Endothelial cell of umbilical vein (primary cell): ENCODE data around the gene DYDC2. TPM values are rescaled to one million over a fixed set of nuclear protein-coding genes. Genes with fewer than 3 reads are reported as not detected.
"Not testable (repeated sequence)": the region's sequence is repeated elsewhere in the genome, so short reads cannot be mapped to it uniquely, and the experiment has no call there.

Source experiments
- BruUV-seq: library from RNA; stranded (reverse); fragments of 400-500 nt; replicated peaks from 2 replicates; lab custom pipeline; 2021; lab: Mats Ljungman, UMichigan
- CTCF ChIA-PET: fragments of 300-600, 350-600 bp; sonication (Branson Sonifier 250); formaldehyde crosslinking; loops from one replicate; lab custom pipeline; 2021; ENCODE audit warnings: antibody characterized with exemption, inconsistent platforms; lab: Charles Lee
- POLR2A ChIA-PET: fragments of 300-600, 350-600 bp; sonication (Branson Sonifier 250); formaldehyde crosslinking; loops from one replicate; lab custom pipeline; 2021; ENCODE audit warnings: antibody characterized with exemption, inconsistent platforms; lab: Charles Lee
- DNase-seq: peaks from one replicate; pipeline ENCODE4 v3.0.0-alpha.2; 2011; ENCODE audit warnings: low read depth, low spot score
- FAIRE-seq: peaks from 2 replicates; lab custom pipeline; 2011; peaks lifted over from hg19 to GRCh38; lab: Jason Lieb, UNC
- H2AFZ ChIP-seq: 2 replicates; pipeline ENCODE4 v1.6.0; 2012; ENCODE audit warnings: low read depth, low read length, control low read depth, inconsistent platforms
- H3K27ac ChIP-seq: 2 replicates; pipeline ENCODE4 v1.5.1; 2011; ENCODE audit warnings: low read depth, mild to moderate bottlenecking, control low read depth, low read length, moderate library complexity; ENCODE audit not compliant: insufficient read depth
- H3K27me3 ChIP-seq, 2 experiments: 2 replicates each; pipeline versions ENCODE4 v1.6.0 to v1.6.1; 2011; ENCODE audit warnings: low read length in 2 of 2, mixed read lengths in 1 of 2; ENCODE audit not compliant: control insufficient read depth in 2 of 2, insufficient read depth in 2 of 2
- H3K36me3 ChIP-seq, 2 experiments: 2 replicates in 1 of 2; 3 replicates in 1 of 2; pipeline ENCODE4 v1.5.1; 2011; ENCODE audit warnings: low read length in 2 of 2, mild to moderate bottlenecking in 1 of 2, moderate library complexity in 1 of 2; ENCODE audit not compliant: control insufficient read depth in 2 of 2, insufficient read depth in 2 of 2; ENCODE audit errors: extremely low read depth in 1 of 2
- H3K4me1 ChIP-seq: 3 replicates; pipeline ENCODE4 v1.5.1; 2011; ENCODE audit warnings: mild to moderate bottlenecking, low read length; ENCODE audit not compliant: control insufficient read depth, insufficient read depth; ENCODE audit errors: extremely low read depth
- H3K4me2 ChIP-seq: 2 replicates; pipeline ENCODE4 v1.6.1; 2011; ENCODE audit warnings: low read length, control low read depth, mixed read lengths; ENCODE audit not compliant: insufficient read depth
- H3K4me3 ChIP-seq, 3 experiments: fragments of 200-600 bp in 1 of 3; sonication (generic), shearing (Covaris generic) in 1 of 3; replicated peaks in 1 of 3; 2 replicates each; pipeline ENCODE4 v1.5.1; 2011 to 2016; ENCODE audit warnings: control low read depth in 3 of 3, low read length in 3 of 3, mild to moderate bottlenecking in 2 of 3, inconsistent platforms in 1 of 3, low read depth in 1 of 3, moderate library complexity in 1 of 3; ENCODE audit not compliant: insufficient read depth in 1 of 3
- H3K79me2 ChIP-seq: 2 replicates; pipeline ENCODE4 v1.6.0; 2012; ENCODE audit warnings: low read length, inconsistent platforms; ENCODE audit not compliant: control insufficient read depth, insufficient read depth
- H3K9ac ChIP-seq: replicated peaks from 2 replicates; pipeline ENCODE3; 2011; ENCODE audit warnings: low read length, control low read depth; ENCODE audit not compliant: insufficient read depth; ENCODE audit errors: extremely low read depth
- H3K9me1 ChIP-seq: replicated peaks from 3 replicates; pipeline ENCODE4 v1.6.0; 2011; ENCODE audit warnings: mild to moderate bottlenecking, low read length; ENCODE audit not compliant: control insufficient read depth, insufficient read depth; ENCODE audit errors: extremely low read depth
- H3K9me3 ChIP-seq: replicated peaks from 2 replicates; pipeline ENCODE4 v1.5.1; 2012; ENCODE audit warnings: low read length, inconsistent platforms; ENCODE audit not compliant: control insufficient read depth, insufficient read depth
- H4K20me1 ChIP-seq: replicated peaks from 2 replicates; pipeline ENCODE3; 2011; ENCODE audit warnings: mild to moderate bottlenecking, low read length; ENCODE audit not compliant: control insufficient read depth, insufficient read depth; ENCODE audit errors: extremely low read depth
- MYC ChIP-seq: IDR thresholded peaks from one replicate; pipeline ENCODE4 v1.6.1; 2011; ENCODE audit warnings: mild to moderate bottlenecking, low read depth, low read length
- POLR2AphosphoS5 ChIP-seq: IDR thresholded peaks from 2 replicates; pipeline ENCODE4 v1.6.1; 2012; ENCODE audit warnings: low read depth, mild to moderate bottlenecking, control low read depth, low read length, moderate library complexity; ENCODE audit not compliant: insufficient read depth
- dilution Hi-C: fragments of 300-500 bp; cut with MboI; formaldehyde crosslinking; loops from one replicate; pipeline ENCODE4 v1.15.0; 2019; ENCODE audit warnings: low sequenced_read_pairs; ENCODE audit not compliant: extremely low pct_ligation_motif_present
- intact Hi-C: fragments of 100-400 bp; cut with micrococcal nuclease; formaldehyde crosslinking; loops from one replicate; pipeline ENCODE4 v1.10.0; 2022
- polyA plus RNA-seq, 4 experiments: library from polyadenylated mRNA; depleted of rRNA in 3 of 4; stranded (reverse) in 3 of 4; unstranded in 1 of 4; fragments of >200 nt; gene quantifications; 2 replicates each; pipeline versions ENCODE4 v1.2.1 to v1.2.3, GENCODE V29; 2011 to 2012; ENCODE audit warnings: missing spikeins in 1 of 4
- total RNA-seq: library from RNA; stranded (reverse); gene quantifications from 2 replicates; pipeline ENCODE4 v1.2.3, GENCODE V29; 2021
- TF ChIP-seq, protein P1 (sequence below): IDR thresholded peaks from 2 replicates; pipeline ENCODE4 v1.6.1; 2011; ENCODE audit not compliant: insufficient read depth, insufficient read length

The DYDC2 gene
- total and polyA plus RNA-seq, 2 donors (not counting 3 experiments of a cell fraction or from before 2014, with no cell fraction given): not detected

- Histone ChIP-seq H3K4me3 (peak overlapping the region in 1 of 3 experiments; percentile 24), H3K27ac (peak overlapping the region; percentile 93), H3K36me3 (peaks cover 7 to 17% of the 10 kb centered on the region in 2 experiments), H3K4me1 (peaks cover 53% of the 10 kb centered on the region), H3K4me2 (peak overlapping the region; percentile 70), H3K79me2 (peaks cover 81% of the 10 kb centered on the region), H3K27me3 (no peaks in the 10 kb centered on the region), H3K9ac (peak overlapping the region; percentile 17), H3K9me1 (no peaks in the 10 kb centered on the region), H3K9me3 (no peaks in the 10 kb centered on the region), H2AFZ (no peak overlapping the region), H4K20me1 (peaks cover 2% of the 10 kb centered on the region)
- dilution Hi-C loops: no loop called here
- FAIRE-seq (no peak), DNase-seq (peak; percentile 88)
- ChIA-PET CTCF (interaction anchor here (1.2 kb wide), 1 partner anchor 89 kb away, joined by 3 read pairs; no protein-coding TSS in a partner anchor), POLR2A (no interaction called here)
- TF ChIP-seq POLR2AphosphoS5 (peak; percentile 23), MYC (no peak)
- TF ChIP-seq, protein P1, sequence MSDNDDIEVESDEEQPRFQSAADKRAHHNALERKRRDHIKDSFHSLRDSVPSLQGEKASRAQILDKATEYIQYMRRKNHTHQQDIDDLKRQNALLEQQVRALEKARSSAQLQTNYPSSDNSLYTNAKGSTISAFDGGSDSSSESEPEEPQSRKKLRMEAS: peak; percentile 35
- no TSS peak for BruUV-seq
- intact Hi-C loops: no loop called here
These were observed 60.0 kb downstream of the DYDC2 start for GRCh38 chr10:80416479-80417098.

DNA sequence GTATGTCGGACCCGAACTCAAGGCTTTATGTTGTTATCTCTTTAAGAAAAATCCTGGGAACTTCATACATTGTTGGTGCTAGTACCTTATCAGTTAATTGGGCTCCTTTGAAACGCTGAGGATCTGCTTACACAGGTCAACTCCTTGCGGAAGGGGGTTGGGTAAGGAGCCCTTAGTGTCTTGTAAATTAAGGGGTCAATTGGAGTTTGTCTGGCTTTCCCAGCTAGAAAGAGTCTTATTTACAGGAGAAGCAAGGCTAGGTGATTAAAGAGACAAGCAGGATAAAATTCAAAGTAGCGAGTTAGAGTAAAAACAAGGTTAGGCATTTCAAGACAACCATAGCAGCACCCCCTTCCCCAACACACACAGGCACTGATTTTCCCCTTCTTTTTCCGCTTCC, 60.7 kb downstream of the DYDC2 start:
- intact Hi-C loops, H3K27ac ChIP-seq, DNase-seq, H2AFZ ChIP-seq, dilution Hi-C loops, H4K20me1 ChIP-seq, POLR2A ChIA-PET, H3K9ac ChIP-seq, H3K9me3 ChIP-seq, CTCF ChIA-PET, H3K27me3 ChIP-seq, H3K4me2 ChIP-seq, H3K4me3 ChIP-seq, H3K9me1 ChIP-seq, FAIRE-seq, BruUV-seq: not testable (repeated sequence)
- H3K79me2 ChIP-seq: peaks cover 82% of the 10 kb centered on the region
- H3K4me1 ChIP-seq: peaks cover 46% of the 10 kb centered on the region
- peaks cover 7 to 20% of the 10 kb centered on the region in 2 experiments for H3K36me3 ChIP-seq

Other genes starting within 250 kb of the DYDC2 start
- gene PLAC9, start 224.1 kb upstream of the DYDC2 start, total RNA-seq: 1.7 and 2.1 TPM in 2 replicates
- gene PLAC9, start 224.1 kb upstream of the DYDC2 start, polyA plus RNA-seq: 2.0 and 3.6 TPM in 2 replicates
- gene ANXA11, start 151.2 kb upstream of the DYDC2 start, total RNA-seq: 122 and 143 TPM in 2 replicates
- 59.2 and 68.0 TPM in 2 replicates for gene ANXA11, start 151.2 kb upstream of the DYDC2 start, polyA plus RNA-seq
- gene MAT1A, start 67.1 kb upstream of the DYDC2 start, total RNA-seq: not detected in 2 replicates
- not detected in 2 replicates for gene MAT1A, start 67.1 kb upstream of the DYDC2 start, polyA plus RNA-seq
- not detected in 2 replicates for gene DYDC1, start within 50 bp of the DYDC2 start, total RNA-seq
- not detected in 2 replicates for gene DYDC1, start within 50 bp of the DYDC2 start, polyA plus RNA-seq
- 290 and 321 TPM in 2 replicates for gene PRXL2A, start 51.8 kb downstream of the DYDC2 start, total RNA-seq
- gene PRXL2A, start 51.8 kb downstream of the DYDC2 start, polyA plus RNA-seq: 68.1 and 113 TPM in 2 replicates
- gene TSPAN14, start 97.5 kb downstream of the DYDC2 start, total RNA-seq: 237 and 242 TPM in 2 replicates
- gene TSPAN14, start 97.5 kb downstream of the DYDC2 start, polyA plus RNA-seq: 210 and 211 TPM in 2 replicates
- not detected in 2 replicates for gene SH2D4B, start 181.1 kb downstream of the DYDC2 start, total RNA-seq
- gene SH2D4B, start 181.1 kb downstream of the DYDC2 start, polyA plus RNA-seq: not detected in 2 replicates